Neural cell (in vitro differentiated cells): ENCODE data around the gene HSD11B2.

Experiments
- CTCF ChIP-seq: fragments of 450-650 bp; IDR thresholded peaks from 2 replicates; pipeline ENCODE4 v1.5.1; 2014; ENCODE audit warnings: antibody characterized with exemption, mild to moderate bottlenecking, moderate library complexity; ENCODE audit not compliant: poor library complexity, severe bottlenecking
- EZH2 ChIP-seq: fragments of 200-600, 300-800 bp; shearing (Covaris generic), sonication (generic); IDR thresholded peaks from 2 replicates; pipeline ENCODE4 v1.6.1; 2014; ENCODE audit warnings: antibody characterized with exemption, low read length, borderline replicate concordance, mild to moderate bottlenecking; ENCODE audit not compliant: insufficient read depth, poor library complexity, severe bottlenecking
- MXI1 ChIP-seq: fragments of 450-650 bp; conservative IDR thresholded peaks from 2 replicates; pipeline ENCODE4 v1.6.1; 2014; ENCODE audit warnings: antibody characterized with exemption, mild to moderate bottlenecking; ENCODE audit not compliant: poor library complexity, severe bottlenecking
- POLR2AphosphoS5 ChIP-seq: IDR thresholded peaks from 2 replicates; pipeline ENCODE4 v1.6.1; 2012
- TAF1 ChIP-seq: IDR thresholded peaks from 2 replicates; pipeline ENCODE4 v1.6.1; 2012; ENCODE audit warnings: low read depth

DNA sequence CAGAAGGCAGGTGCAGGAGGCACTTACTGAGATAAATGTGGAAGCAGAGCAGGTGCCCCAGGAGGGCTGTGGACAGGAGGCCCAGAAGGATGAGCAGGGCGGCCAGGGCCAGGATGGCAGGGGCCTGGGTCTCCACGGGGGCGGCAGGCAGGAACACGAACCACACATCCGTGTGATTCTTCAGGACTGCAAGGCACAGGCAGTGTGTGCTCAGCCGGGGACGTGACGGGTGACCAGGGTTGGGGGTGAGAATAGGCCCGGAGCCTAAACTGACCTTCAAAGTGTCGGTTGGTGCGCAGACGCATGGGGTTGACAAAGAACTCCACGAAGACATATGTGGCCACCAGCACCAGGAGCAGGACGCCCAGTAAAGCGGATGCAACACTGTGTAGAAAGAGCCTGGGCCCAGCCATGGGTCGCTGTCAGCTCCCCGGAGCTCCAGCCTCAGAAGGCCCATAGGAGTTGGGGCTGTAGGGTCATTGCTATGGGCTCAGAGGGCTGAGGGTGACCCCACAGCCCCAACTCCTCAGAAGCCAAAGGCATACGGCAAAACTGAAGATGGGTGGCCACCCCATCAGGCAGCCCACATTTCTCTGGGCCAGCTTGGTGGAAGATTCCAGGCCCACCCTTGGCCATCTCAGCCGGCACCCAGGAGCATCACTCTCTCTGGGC, 32.2 kb upstream of the HSD11B2 start:
- TF ChIP-seq POLR2AphosphoS5 (no peak), MXI1 (no peak), CTCF (no peak), EZH2 (no peak), TAF1 (no peak)
